DND-41 (cell line): ENCODE results near the gene ASPM.

Experiments used
- ATAC-seq: fragments of 200-7000 bp; cut with Tn5 transposase; 3 replicates; pipeline ENCODE4 v1.9.1; 2021; ENCODE audit warnings: low read depth; ENCODE audit not compliant: insufficient read depth
- DNase-seq: peaks from one replicate; pipeline ENCODE4 v3.0.0-alpha.2; 2020
- H2AFZ ChIP-seq: 2 replicates; pipeline ENCODE4 v1.6.0; 2012; ENCODE audit warnings: low read depth, low read length
- H3K27ac ChIP-seq: 2 replicates; pipeline ENCODE4 v1.5.1; 2012; ENCODE audit warnings: low read length, inconsistent platforms
- H3K27me3 ChIP-seq: fragments of 200-600 bp; sonication (generic); 2 replicates; pipeline ENCODE4 v1.6.0; 2012; ENCODE audit warnings: low read length, mild to moderate bottlenecking, inconsistent platforms; ENCODE audit not compliant: insufficient read depth, poor library complexity
- H3K36me3 ChIP-seq: 2 replicates; pipeline ENCODE4 v1.5.1; 2012; ENCODE audit warnings: low read length, inconsistent platforms; ENCODE audit not compliant: insufficient read depth
- H3K4me1 ChIP-seq: 2 replicates; pipeline ENCODE4 v1.5.1; 2012; ENCODE audit warnings: mild to moderate bottlenecking, low read length; ENCODE audit not compliant: insufficient read depth
- H3K4me2 ChIP-seq: 2 replicates; pipeline ENCODE4 v1.6.0; 2012; ENCODE audit warnings: mild to moderate bottlenecking, moderate library complexity, low read length, inconsistent platforms; ENCODE audit not compliant: insufficient read depth
- H3K4me3 ChIP-seq, 2 experiments: fragments of 200-600 bp in 1 of 2; shearing (Covaris generic) in 1 of 2; 2 replicates each; pipeline ENCODE4 v1.5.1; 2012 to 2016; ENCODE audit warnings: inconsistent platforms in 2 of 2, low read length in 2 of 2, mild to moderate bottlenecking in 2 of 2, low read depth in 1 of 2, moderate library complexity in 1 of 2
- H3K79me2 ChIP-seq: 2 replicates; pipeline ENCODE4 v1.6.0; 2012; ENCODE audit warnings: low read length, inconsistent platforms; ENCODE audit not compliant: insufficient read depth
- H3K9ac ChIP-seq: 2 replicates; pipeline ENCODE4 v1.6.0; 2012; ENCODE audit warnings: low read depth, mild to moderate bottlenecking, inconsistent platforms, low read length, moderate library complexity
- H3K9me3 ChIP-seq: 2 replicates; pipeline ENCODE4 v1.5.1; 2012; ENCODE audit warnings: low read length, moderate library complexity, mild to moderate bottlenecking, inconsistent platforms; ENCODE audit not compliant: insufficient read depth, severe bottlenecking
- H4K20me1 ChIP-seq: 2 replicates; pipeline ENCODE4 v1.6.0; 2012; ENCODE audit warnings: low read length; ENCODE audit not compliant: insufficient read depth
- CTCF ChIP-seq: IDR thresholded peaks from 2 replicates; pipeline ENCODE4 v1.5.1; 2012; ENCODE audit warnings: borderline replicate concordance, low read length, moderate library complexity, mild to moderate bottlenecking; ENCODE audit not compliant: poor library complexity, severe bottlenecking; ENCODE audit errors: extremely low read depth
- EZH2 ChIP-seq: IDR thresholded peaks from 3 replicates; pipeline ENCODE4 v1.6.1; 2012; ENCODE audit warnings: borderline replicate concordance, low read depth, mild to moderate bottlenecking, moderate library complexity, low read length, inconsistent platforms; ENCODE audit not compliant: severe bottlenecking

ASPM gene

GRCh38 chr1:197183195-197183748, 36.8 kb upstream of the ASPM start:
- H3K79me2 ChIP-seq: no peaks in the 10 kb centered on the region; the same call in none of the 2 replicates
- H3K36me3 ChIP-seq: peaks cover 75% of the 10 kb centered on the region
- no peak for ATAC-seq
- H3K4me3 ChIP-seq: no peak overlapping the region
- H4K20me1 ChIP-seq: no peaks in the 10 kb centered on the region
- no peaks in the 10 kb centered on the region for H3K9me3 ChIP-seq
- H3K27ac ChIP-seq: no peak overlapping the region
- H3K4me2 ChIP-seq: no peak overlapping the region
- no peak for DNase-seq
- no peaks in the 10 kb centered on the region for H3K27me3 ChIP-seq
- H2AFZ ChIP-seq: no peak overlapping the region
- TF ChIP-seq EZH2 (no peak), CTCF (no peak)
- H3K4me1 ChIP-seq: no peaks in the 10 kb centered on the region
- H3K9ac ChIP-seq: no peak overlapping the region

GRCh38 chr1:197182716-197183115, 36.2 kb upstream of the ASPM start:
- Histone ChIP-seq H3K36me3 (peaks cover 71% of the 10 kb centered on the region), H3K4me1 (no peaks in the 10 kb centered on the region), H3K9me3 (no peaks in the 10 kb centered on the region), H4K20me1 (no peaks in the 10 kb centered on the region), H3K4me3 (no peak overlapping the region), H3K27me3 (no peaks in the 10 kb centered on the region), H3K4me2 (no peak overlapping the region), H3K79me2 (no peaks in the 10 kb centered on the region; the same call in none of the 2 replicates), H3K9ac (no peak overlapping the region), H3K27ac (no peak overlapping the region), H2AFZ (no peak overlapping the region)
- ATAC-seq: no peak
- DNase-seq: no peak
- TF ChIP-seq EZH2 (no peak), CTCF (no peak)

GRCh38 chr1:197181982-197182381, 35.5 kb upstream of the ASPM start:
- H3K27ac ChIP-seq: no peak overlapping the region
- no peaks in the 10 kb centered on the region for H3K4me1 ChIP-seq
- no peaks in the 10 kb centered on the region for H3K27me3 ChIP-seq
- peaks cover 71% of the 10 kb centered on the region for H3K36me3 ChIP-seq
- H2AFZ ChIP-seq: no peak overlapping the region
- H4K20me1 ChIP-seq: no peaks in the 10 kb centered on the region
- H3K9ac ChIP-seq: no peak overlapping the region
- H3K4me2 ChIP-seq: no peak overlapping the region
- ATAC-seq: no peak
- no peak overlapping the region for H3K4me3 ChIP-seq
- no peaks in the 10 kb centered on the region for H3K9me3 ChIP-seq
- no peaks in the 10 kb centered on the region; the same call in none of the 2 replicates for H3K79me2 ChIP-seq
- TF ChIP-seq EZH2: no peak
- no peak for TF ChIP-seq CTCF
- DNase-seq: no peak
